IMR-90 (cell line): Measurements from ENCODE around the gene SASH1. TPM values are rescaled to one million over a fixed set of nuclear protein-coding genes. Genes with fewer than 3 reads are reported as not detected.

ENCODE experiments used
- ATAC-seq: fragments of 200-7000 bp; cut with Tn5 transposase; 2 replicates; pipeline ENCODE4 v1.9.1; 2020; ENCODE audit warnings: low read depth, mild to moderate bottlenecking, moderate library complexity
- BruUV-seq: library from RNA; stranded (reverse); fragments of 400-500 nt; replicated peaks from 2 replicates; lab custom pipeline; 2021; lab: Mats Ljungman, UMichigan
- CTCF ChIA-PET: fragments of 300-600 bp; formaldehyde crosslinking; extraction: SDS; loops from one replicate; lab custom pipeline; 2021; ENCODE audit warnings: antibody characterized with exemption; lab: Yijun Ruan, JAX
- POLR2A ChIA-PET: fragments of 300-600 bp; sonication (Branson Sonifier 250); formaldehyde crosslinking; loops from one replicate; lab custom pipeline; 2022; ENCODE audit warnings: antibody characterized with exemption; ENCODE audit not compliant: unreplicated experiment; lab: Charles Lee
- DNase-seq: peaks from one replicate; pipeline ENCODE4 v3.0.0; 2013
- H2AFZ ChIP-seq: replicated peaks from 2 replicates; pipeline ENCODE3; 2013; ENCODE audit warnings: low read length, mild to moderate bottlenecking; ENCODE audit not compliant: poor library complexity
- H2AK5ac ChIP-seq: 2 replicates; pipeline ENCODE4 v1.6.1; 2013; ENCODE audit warnings: low read depth, low read length, inconsistent platforms
- H2AK9ac ChIP-seq: replicated peaks from 2 replicates; pipeline ENCODE3; 2013; ENCODE audit warnings: mild to moderate bottlenecking, low read depth, low read length, moderate library complexity; ENCODE audit not compliant: poor library complexity
- H2BK120ac ChIP-seq: 2 replicates; pipeline ENCODE4 v1.6.1; 2013; ENCODE audit warnings: low read depth, low read length, inconsistent platforms
- H2BK15ac ChIP-seq: 3 replicates; pipeline ENCODE4 v1.6.1; 2013; ENCODE audit warnings: low read depth, low read length, inconsistent platforms
- H2BK20ac ChIP-seq: 2 replicates; pipeline ENCODE4 v1.6.1; 2013; ENCODE audit warnings: low read depth, mild to moderate bottlenecking, inconsistent platforms, low read length, moderate library complexity
- H2BK5ac ChIP-seq: 2 replicates; pipeline ENCODE4 v1.6.1; 2013; ENCODE audit warnings: mild to moderate bottlenecking, low read depth, low read length, inconsistent platforms; ENCODE audit not compliant: poor library complexity, severe bottlenecking
- H3K14ac ChIP-seq: replicated peaks from 2 replicates; pipeline ENCODE4 v1.6.1; 2013; ENCODE audit warnings: low read depth, low read length, inconsistent platforms
- H3K18ac ChIP-seq: 2 replicates; pipeline ENCODE4 v1.6.1; 2013; ENCODE audit warnings: low read depth, low read length, control low read depth
- H3K23ac ChIP-seq: 2 replicates; pipeline ENCODE4 v1.6.1; 2013; ENCODE audit warnings: low read depth, low read length, inconsistent platforms
- H3K27ac ChIP-seq: 2 replicates; pipeline ENCODE4 v1.5.1; 2013; ENCODE audit warnings: mild to moderate bottlenecking, control low read depth, low read length; ENCODE audit not compliant: insufficient read depth
- H3K27me3 ChIP-seq: 2 replicates; pipeline ENCODE4 v1.6.1; 2013; ENCODE audit warnings: low read length; ENCODE audit not compliant: control insufficient read depth, insufficient read depth
- H3K36me3 ChIP-seq: 2 replicates; pipeline ENCODE4 v1.6.1; 2013; ENCODE audit warnings: low read length, mixed read lengths; ENCODE audit not compliant: control insufficient read depth, insufficient read depth
- H3K4ac ChIP-seq: 2 replicates; pipeline ENCODE4 v1.6.1; 2013; ENCODE audit warnings: low read depth, low read length, inconsistent platforms
- H3K4me1 ChIP-seq: 2 replicates; pipeline ENCODE4 v1.6.1; 2013; ENCODE audit warnings: low read length, mixed read lengths; ENCODE audit not compliant: control insufficient read depth, insufficient read depth
- H3K4me2 ChIP-seq: 2 replicates; pipeline ENCODE4 v1.6.1; 2013; ENCODE audit warnings: low read depth, mild to moderate bottlenecking, control low read depth, low read length, moderate library complexity
- H3K4me3 ChIP-seq: 2 replicates; pipeline ENCODE4 v1.5.1; 2013; ENCODE audit warnings: low read depth, mild to moderate bottlenecking, control low read depth, low read length, moderate library complexity; ENCODE audit not compliant: insufficient read depth
- H3K56ac ChIP-seq: 2 replicates; pipeline ENCODE4 v1.6.1; 2013; ENCODE audit warnings: low read length, inconsistent platforms; ENCODE audit not compliant: insufficient read depth; ENCODE audit errors: extremely low read depth
- H3K79me1 ChIP-seq, 2 experiments: 2 replicates each; pipeline ENCODE4 v1.6.1; 2013; ENCODE audit warnings: low read length in 2 of 2, inconsistent platforms in 1 of 2, low read depth in 1 of 2
- H3K9ac ChIP-seq: 2 replicates; pipeline ENCODE4 v1.6.1; 2013; ENCODE audit warnings: low read depth, low read length, control low read depth
- H3K9me1 ChIP-seq: 2 replicates; pipeline ENCODE4 v1.6.1; 2013; ENCODE audit warnings: low read length, inconsistent platforms; ENCODE audit not compliant: insufficient read depth
- H3K9me3 ChIP-seq: 2 replicates; pipeline ENCODE4 v1.6.1; 2013; ENCODE audit warnings: low read length; ENCODE audit not compliant: control insufficient read depth, insufficient read depth
- H4K20me1 ChIP-seq: 2 replicates; pipeline ENCODE4 v1.6.1; 2013; ENCODE audit warnings: low read length, inconsistent platforms; ENCODE audit not compliant: insufficient read depth
- H4K5ac ChIP-seq: 2 replicates; pipeline ENCODE4 v1.6.1; 2013; ENCODE audit warnings: mild to moderate bottlenecking, low read depth, low read length, control low read depth
- H4K8ac ChIP-seq, 2 experiments: 2 replicates each; pipeline ENCODE4 v1.6.1; 2013; ENCODE audit warnings: low read depth in 2 of 2, low read length in 2 of 2, control low read depth in 1 of 2, inconsistent platforms in 1 of 2
- H4K91ac ChIP-seq: 2 replicates; pipeline ENCODE4 v1.6.1; 2013; ENCODE audit warnings: low read depth, low read length, inconsistent platforms; ENCODE audit not compliant: insufficient read depth
- CEBPB ChIP-seq: IDR thresholded peaks from 2 replicates; pipeline ENCODE4 v1.6.1; 2012; ENCODE audit warnings: low read depth, low read length, improper control_type of control experiment
- CTCF ChIP-seq: conservative IDR thresholded peaks from 2 replicates; pipeline ENCODE4 v1.5.1; 2012; ENCODE audit warnings: mild to moderate bottlenecking, low read depth, low read length, improper control_type of control experiment
- ELK1 ChIP-seq: fragments of 150-350 bp; IDR thresholded peaks from 2 replicates; pipeline ENCODE4 v1.6.1; 2016; ENCODE audit warnings: low read depth, mild to moderate bottlenecking, low read length, moderate library complexity, borderline replicate concordance
- MAFK ChIP-seq: IDR thresholded peaks from 2 replicates; pipeline ENCODE4 v1.6.1; 2012; ENCODE audit warnings: low read depth, low read length, improper control_type of control experiment
- MAZ ChIP-seq: IDR thresholded peaks from 2 replicates; pipeline ENCODE4 v1.6.1; 2012; ENCODE audit warnings: low read depth, mild to moderate bottlenecking, low read length, improper control_type of control experiment, moderate library complexity, borderline replicate concordance
- MXI1 ChIP-seq: IDR thresholded peaks from 2 replicates; pipeline ENCODE4 v1.6.1; 2012; ENCODE audit warnings: low read depth, mild to moderate bottlenecking, low read length, moderate library complexity, borderline replicate concordance
- NFE2L2 ChIP-seq: fragments of 150-350 bp; IDR thresholded peaks from 2 replicates; pipeline ENCODE4 v1.6.1; 2016; ENCODE audit warnings: low read depth, mild to moderate bottlenecking, low read length
- POLR2A ChIP-seq: IDR thresholded peaks from 2 replicates; pipeline ENCODE4 v1.6.1; 2012; ENCODE audit warnings: mild to moderate bottlenecking, low read depth, low read length
- RAD21 ChIP-seq: IDR thresholded peaks from 2 replicates; pipeline ENCODE4 v1.6.1; 2012; ENCODE audit warnings: low read length, improper control_type of control experiment
- SMC3 ChIP-seq: fragments of 150-350 bp; IDR thresholded peaks from 2 replicates; pipeline ENCODE4 v1.6.1; 2016; ENCODE audit warnings: low read depth, mild to moderate bottlenecking, antibody characterized with exemption, low read length, moderate library complexity
- USF2 ChIP-seq: fragments of 150-350 bp; IDR thresholded peaks from 2 replicates; pipeline ENCODE4 v1.6.1; 2017; ENCODE audit warnings: mild to moderate bottlenecking, antibody characterized with exemption, low read length, low read depth
- WGBS, 2 experiments: methylation state at CpG; one replicate each; pipeline versions ENCODE4 v1.1.5 to v1.1.7; 2013; ENCODE audit warnings: missing lambda C conversion rate in 2 of 2; ENCODE audit not compliant: insufficient read length in 1 of 2; ENCODE audit errors: extremely low coverage in 2 of 2; 5-methylcytosine and 5-hydroxymethylcytosine counted together
- dilution Hi-C: fragments of 300-500 bp; cut with HindIII; formaldehyde crosslinking; loops from one replicate; pipeline ENCODE4 v1.14.3; 2018; ENCODE audit warnings: low sequenced_read_pairs; ENCODE audit not compliant: unreplicated experiment
- in situ Hi-C: fragments of 300-500 bp; cut with MboI; formaldehyde crosslinking; loops from 3 replicates; pipeline ENCODE4 v1.14.3; 2019; ENCODE audit warnings: low sequenced_read_pairs, inconsistent platforms, mixed read lengths
- intact Hi-C: fragments of 100-400 bp; cut with micrococcal nuclease; formaldehyde crosslinking; loops from 2 replicates; pipeline ENCODE4 v1.10.0; 2022
- polyA plus RNA-seq, 3 experiments: library from polyadenylated mRNA; depleted of rRNA; stranded (reverse); fragments of >200 nt; gene quantifications; 2 replicates each; pipeline ENCODE4 v1.2.3, GENCODE V29; 2012; ENCODE audit warnings: low replicate concordance in 1 of 3
- total RNA-seq: library from RNA; depleted of rRNA; stranded (reverse); fragments of >200 nt; gene quantifications from 2 replicates; pipeline ENCODE4 v1.2.3, GENCODE V29; 2012

SASH1 gene
- total and polyA plus RNA-seq, 2 of the 4 experiments (the other 2 are of a cell fraction): 11.6 to 16.5 TPM

GRCh38 chr6:148317739-148318138 is 24.9 kb upstream of the SASH1 start:
- Histone ChIP-seq H3K18ac (no peak overlapping the region), H3K9me3 (no peaks in the 10 kb centered on the region), H2BK15ac (no peak overlapping the region), H3K14ac (no peak overlapping the region), H2AK9ac (no peak overlapping the region), H2BK120ac (no peak overlapping the region), H2BK20ac (no peak overlapping the region), H4K20me1 (no peaks in the 10 kb centered on the region), H3K56ac (no peak overlapping the region), H3K23ac (no peak overlapping the region), H4K5ac (no peak overlapping the region), H3K36me3 (no peaks in the 10 kb centered on the region), H2AFZ (no peak overlapping the region), H4K91ac (no peak overlapping the region), H3K4me2 (no peak overlapping the region), H3K4me3 (no peak overlapping the region), H3K4ac (no peak overlapping the region), H3K27me3 (no peaks in the 10 kb centered on the region), H4K8ac (no peak overlapping the region), H3K79me1 (peaks cover 0 to 6% of the 10 kb centered on the region in 2 experiments; a peak in 1 of 4 replicates), H3K9ac (no peak overlapping the region), H2AK5ac (no peak overlapping the region), H3K9me1 (no peaks in the 10 kb centered on the region), H3K4me1 (0 out of 2 replicates have a peak, but pooled peaks cover 2% of the 10 kb centered on the region), H3K27ac (no peak overlapping the region), H2BK5ac (no peak overlapping the region)
- DNase-seq: no peak
- CTCF ChIA-PET: no interaction called here
- TF ChIP-seq POLR2A (no peak), CTCF (no peak), MAFK (no peak), SMC3 (no peak), USF2 (no peak), RAD21 (no peak), CEBPB (no peak), MAZ (no peak), ELK1 (no peak), MXI1 (no peak), NFE2L2 (no peak)
- no peak for ATAC-seq
- WGBS, 2 experiments: no CpG with 5 or more reads among the region's 2 CpGs
- BruUV-seq: no TSS peak
- POLR2A ChIA-PET: interaction anchor here (0.7 kb wide), 1 partner anchor 125 kb away, joined by 8 read pairs; no protein-coding TSS in a partner anchor
- in situ Hi-C loops: no loop called here
- intact Hi-C loops: no loop called here
- dilution Hi-C loops: no loop called here
